ENCODE results near the gene MLIP.

The MLIP gene

GRCh38 chr6:54267798-54268197, 156.6 kb downstream of the MLIP start:
- in situ Hi-C loops (cut with HindIII; ENCODE audit: low sequenced_read_pairs): loop anchor here (5.0 kb wide), 3 partner anchors 35 to 105 kb away; no protein-coding TSS in a partner anchor

- in situ Hi-C loops (cut with HindIII; ENCODE audit: low sequenced_read_pairs): loop anchor here (5.0 kb wide), 1 partner anchor 291 kb away; no protein-coding TSS in a partner anchor
Measured at GRCh38 chr6:54273214-54273820, 162.1 kb downstream of the MLIP start.

DNA sequence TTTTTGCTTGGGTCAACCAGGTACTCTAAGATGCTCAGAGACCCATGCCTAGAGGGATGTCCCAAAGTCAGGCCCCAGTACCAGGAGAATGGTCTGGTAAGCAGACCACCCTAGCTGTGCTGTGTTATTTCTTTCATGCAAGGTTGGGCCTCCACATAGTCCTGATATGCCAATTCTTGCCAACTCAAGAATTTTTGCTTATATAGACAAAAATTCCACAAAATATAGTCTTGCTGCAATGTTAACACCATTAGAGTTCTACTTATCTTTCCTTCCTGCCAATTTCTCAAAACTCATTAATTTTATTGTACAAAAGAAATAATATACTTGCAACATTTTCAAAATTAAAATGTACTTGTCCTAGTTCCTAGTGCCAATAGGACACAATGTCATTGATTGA, 163.1 kb downstream of the MLIP start:
- in situ Hi-C loops (cut with HindIII; ENCODE audit: low sequenced_read_pairs): loop anchor here (5.0 kb wide), 1 partner anchor 292 kb away; no protein-coding TSS in a partner anchor

- in situ Hi-C loops (cut with HindIII; ENCODE audit: low sequenced_read_pairs): no loop called here
Measured at GRCh38 chr6:54282186-54282585, 170.9 kb downstream of the MLIP start.

- in situ Hi-C loops (cut with HindIII; ENCODE audit: low sequenced_read_pairs): no loop called here
Measured at GRCh38 chr6:54284161-54284860, 173.1 kb downstream of the MLIP start.

- in situ Hi-C loops (cut with HindIII; ENCODE audit: low sequenced_read_pairs): no loop called here
Measured at GRCh38 chr6:54285595-54285994, 174.4 kb downstream of the MLIP start.

DNA sequence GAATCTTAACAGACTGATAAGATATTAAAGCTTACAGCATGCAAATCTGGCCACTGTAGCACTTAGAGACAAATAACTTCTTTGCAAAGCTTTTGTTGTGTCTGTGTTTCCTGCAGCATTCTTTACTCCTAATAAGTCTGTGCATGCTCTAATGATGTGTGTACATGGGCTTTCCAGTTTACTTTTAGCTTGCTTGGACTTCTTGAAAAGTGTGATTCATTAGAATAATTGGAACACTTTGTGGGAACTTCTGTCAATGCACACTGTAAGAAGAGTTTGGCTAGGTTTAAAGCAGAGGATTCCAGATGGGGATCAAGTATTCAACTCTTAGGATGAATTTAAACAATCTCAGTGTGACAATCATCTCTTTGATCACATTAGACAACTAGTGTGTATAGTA, 174.9 kb downstream of the MLIP start:
- in situ Hi-C loops (cut with HindIII; ENCODE audit: low sequenced_read_pairs): no loop called here

GRCh38 chr6:54288474-54288873, 177.2 kb downstream of the MLIP start:
- in situ Hi-C loops (cut with HindIII; ENCODE audit: low sequenced_read_pairs): no loop called here

- in situ Hi-C loops (cut with HindIII; ENCODE audit: low sequenced_read_pairs): no loop called here
Measured at GRCh38 chr6:54289426-54289825, 178.2 kb downstream of the MLIP start.

DNA sequence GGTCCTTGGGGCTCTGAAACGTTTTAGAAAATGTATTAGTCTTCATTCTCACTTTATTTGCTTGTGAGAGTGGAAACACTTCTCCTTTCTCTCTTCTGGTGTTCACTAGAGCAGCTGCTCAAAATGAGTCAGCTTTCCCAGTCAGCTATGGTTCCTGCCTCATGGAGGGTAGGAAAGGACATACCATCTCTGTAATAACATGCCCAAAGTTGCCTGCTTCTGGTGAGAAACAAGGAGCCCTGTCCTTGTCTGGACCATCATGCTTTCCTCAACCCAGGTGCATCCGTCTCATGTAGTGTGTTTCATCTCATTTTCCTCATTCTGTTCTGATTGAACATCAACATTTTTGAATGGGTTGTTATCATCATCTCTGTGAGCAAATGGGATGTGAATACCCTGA, 179.9 kb downstream of the MLIP start:
- in situ Hi-C loops (cut with HindIII; ENCODE audit: low sequenced_read_pairs): loop anchor here (5.0 kb wide), 1 partner anchor 46 kb away; no protein-coding TSS in a partner anchor

DNA sequence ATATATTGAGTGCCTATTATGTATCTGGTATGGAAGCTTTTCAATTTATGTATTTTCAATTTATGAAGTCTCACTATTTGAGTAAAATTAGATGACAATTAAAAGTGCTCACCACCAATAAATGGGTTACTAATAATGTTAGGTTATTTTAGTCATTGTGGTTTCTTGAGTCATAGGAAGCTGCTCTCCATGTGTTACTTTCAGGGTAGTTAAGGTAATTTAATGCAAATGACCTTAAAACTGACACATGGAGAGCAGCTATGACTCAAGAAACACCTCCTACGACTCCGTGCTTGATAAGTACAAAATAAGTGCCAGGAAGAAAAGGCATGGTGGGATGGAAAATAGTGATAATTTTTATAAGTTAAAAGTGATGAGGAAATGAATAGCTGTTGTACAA, 180.5 kb downstream of the MLIP start:
- in situ Hi-C loops (cut with HindIII; ENCODE audit: low sequenced_read_pairs): loop anchor here (5.0 kb wide), 1 partner anchor 46 kb away; no protein-coding TSS in a partner anchor

DNA sequence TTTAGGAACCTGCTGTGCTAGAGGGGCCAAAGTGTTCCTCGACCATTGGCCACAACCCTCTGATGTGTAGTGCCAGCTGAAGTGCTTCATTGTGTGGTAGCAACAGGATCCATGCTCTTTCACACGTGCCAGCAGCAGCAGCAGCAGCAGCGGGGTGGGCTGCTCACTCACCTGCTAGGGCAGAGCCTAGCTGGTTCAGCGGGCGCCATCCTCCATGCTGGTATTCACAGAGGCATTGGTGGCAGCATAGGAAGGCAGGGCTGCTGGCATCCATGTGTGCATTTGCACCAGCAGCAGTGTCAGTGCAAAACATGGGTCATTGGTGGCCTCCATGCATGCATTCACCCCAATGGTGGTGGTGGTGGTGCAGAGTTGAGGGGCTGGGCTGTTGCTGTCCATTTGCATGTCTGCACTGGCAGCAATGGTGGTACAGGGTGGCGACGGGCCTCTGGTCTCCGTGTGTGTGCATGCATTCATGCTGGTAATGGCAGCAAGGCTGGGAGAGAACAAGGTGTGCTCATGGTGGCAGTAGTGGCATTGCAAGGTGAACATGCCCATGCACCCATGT, 183.8 kb downstream of the MLIP start:
- in situ Hi-C loops (cut with HindIII; ENCODE audit: low sequenced_read_pairs): loop anchor here (5.0 kb wide), 1 partner anchor 42 kb away; no protein-coding TSS in a partner anchor

GRCh38 chr6:54299542-54300269, 188.5 kb downstream of the MLIP start:
- in situ Hi-C loops (cut with HindIII; ENCODE audit: low sequenced_read_pairs): no loop called here

- in situ Hi-C loops (cut with HindIII; ENCODE audit: low sequenced_read_pairs): no loop called here
Measured at GRCh38 chr6:54301770-54302169, 190.5 kb downstream of the MLIP start.

DNA sequence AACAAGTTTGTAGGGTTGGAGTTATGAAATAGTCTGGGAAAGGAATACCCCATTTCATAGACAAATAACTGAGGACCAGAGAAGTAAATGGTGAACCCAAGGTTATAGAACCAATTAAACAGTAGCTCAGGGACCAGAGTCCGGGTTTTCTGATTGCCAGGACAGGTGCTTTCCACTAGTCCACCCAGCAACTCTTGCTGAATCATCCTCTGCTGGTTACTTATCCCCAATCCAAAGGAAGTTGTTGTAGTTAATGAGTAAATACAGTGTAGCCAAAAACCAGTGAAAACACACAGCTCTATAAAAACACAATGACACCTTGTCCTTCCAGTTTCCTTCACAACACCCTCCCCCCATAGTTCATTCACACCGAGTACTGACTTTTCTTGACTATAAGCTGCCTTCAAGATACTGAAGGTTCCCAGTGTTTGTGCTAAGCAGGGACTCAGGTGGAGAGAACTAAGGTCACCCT, 196.2 kb downstream of the MLIP start:
- in situ Hi-C loops (cut with HindIII; ENCODE audit: low sequenced_read_pairs): no loop called here

GRCh38 chr6:54308289-54308985, 197.2 kb downstream of the MLIP start, which contains the start of gene TINAG:
Gene TINAG, plus strand, starts transcription at chr6:54308441. Its CDS starts 110 bp downstream, at chr6:54308551.
- in situ Hi-C loops (cut with HindIII; ENCODE audit: low sequenced_read_pairs): no loop called here

GRCh38 chr6:54308986-54309315, 197.7 kb downstream of the MLIP start:
- in situ Hi-C loops (cut with HindIII; ENCODE audit: low sequenced_read_pairs): no loop called here

- in situ Hi-C loops (cut with HindIII; ENCODE audit: low sequenced_read_pairs): no loop called here
Measured at GRCh38 chr6:54310377-54311152, 199.3 kb downstream of the MLIP start.

GRCh38 chr6:54315656-54316055, 204.4 kb downstream of the MLIP start:
- in situ Hi-C loops (cut with HindIII; ENCODE audit: low sequenced_read_pairs): no loop called here

Measured in endothelial cell of hepatic sinusoid (primary cell).